Glomerular endothelial cell (primary cell): ENCODE results near the gene CACHD1. TPM values are rescaled to one million over a fixed set of nuclear protein-coding genes. Genes with fewer than 3 reads are reported as not detected.
"Not testable (repeated sequence)": the region's sequence is repeated elsewhere in the genome, so short reads cannot be mapped to it uniquely, and the experiment has no call there.

Source experiments
- DNase-seq: peaks from one replicate; pipeline ENCODE4 v3.0.0-alpha.2; 2011; ENCODE audit warnings: low read depth, low spot score; ENCODE audit errors: extremely low read depth
- total RNA-seq: library from RNA; depleted of rRNA; stranded (reverse); fragments of >200 nt; gene quantifications from 2 replicates; pipeline ENCODE4 v1.2.3, GENCODE V29; 2015

Gene CACHD1
- total RNA-seq, 1 donor from 2014 or later, result 8.2 TPM

- peak; percentile 75 for DNase-seq
Observed at GRCh38 chr1:64686828-64687724, 217.1 kb downstream of the CACHD1 start.

GRCh38 chr1:64687725-64688327 lies 217.9 kb downstream of the CACHD1 start:
- peak; percentile 58 for DNase-seq

- peak; percentile 36 for DNase-seq
Observed at GRCh38 chr1:64691626-64692025, 221.7 kb downstream of the CACHD1 start.

GRCh38 chr1:64692911-64693310 lies 223.0 kb downstream of the CACHD1 start:
- DNase-seq, result no peak

GRCh38 chr1:64693406-64693805 lies 223.5 kb downstream of the CACHD1 start:
- no peak for DNase-seq

- no peak for DNase-seq
Observed at GRCh38 chr1:64696879-64697278, 226.9 kb downstream of the CACHD1 start.

- no peak for DNase-seq
Observed at GRCh38 chr1:64699327-64699726, 229.4 kb downstream of the CACHD1 start.

GRCh38 chr1:64701071-64701470 lies 231.1 kb downstream of the CACHD1 start:
- DNase-seq, result no peak

- DNase-seq, result no peak
Observed at GRCh38 chr1:64701886-64702285, 232.0 kb downstream of the CACHD1 start.

- DNase-seq, result not testable (repeated sequence)
Observed at GRCh38 chr1:64702670-64703069, 232.7 kb downstream of the CACHD1 start.

GRCh38 chr1:64703600-64703999 lies 233.7 kb downstream of the CACHD1 start:
- DNase-seq, result no peak

- DNase-seq, result no peak
Observed at GRCh38 chr1:64705591-64705990, 235.7 kb downstream of the CACHD1 start.

- no peak for DNase-seq
Observed at GRCh38 chr1:64711266-64711665, 241.3 kb downstream of the CACHD1 start.

GRCh38 chr1:64712049-64712448 lies 242.1 kb downstream of the CACHD1 start:
- DNase-seq, result no peak

GRCh38 chr1:64715186-64715585 lies 245.3 kb downstream of the CACHD1 start:
- DNase-seq, result no peak

GRCh38 chr1:64721135-64721534 lies 251.2 kb downstream of the CACHD1 start:
- no peak for DNase-seq

- DNase-seq, result no peak
Observed at GRCh38 chr1:64721576-64722145, 251.7 kb downstream of the CACHD1 start.

- DNase-seq, result no peak
Observed at GRCh38 chr1:64727861-64728260, 257.9 kb downstream of the CACHD1 start.

GRCh38 chr1:64733581-64734286 lies 263.8 kb downstream of the CACHD1 start:
- no peak for DNase-seq

- DNase-seq, result no peak
Observed at GRCh38 chr1:64734287-64734652, 264.3 kb downstream of the CACHD1 start.

GRCh38 chr1:64740687-64741086 lies 270.8 kb downstream of the CACHD1 start:
- DNase-seq, result not testable (repeated sequence)
